Mesenchymal stem cell (in vitro differentiated cells and primary cell): ENCODE measurements around the gene RGS10.

Source experiments
- DNase-seq: peaks from one replicate; pipeline ENCODE4 v3.0.0-alpha.2; 2013
- H2AFZ ChIP-seq: one replicate; pipeline ENCODE4 v1.6.1; 2013; ENCODE audit warnings: low read depth, mild to moderate bottlenecking, control low read depth, inconsistent platforms, low read length, moderate library complexity
- H2AK5ac ChIP-seq: 2 replicates; pipeline ENCODE4 v1.6.1; 2013; ENCODE audit warnings: low read length, moderate library complexity, mild to moderate bottlenecking, inconsistent platforms; ENCODE audit not compliant: severe bottlenecking
- H2BK120ac ChIP-seq: one replicate; pipeline ENCODE4 v1.6.1; 2013; ENCODE audit warnings: low read depth, mild to moderate bottlenecking, inconsistent platforms, low read length, moderate library complexity
- H2BK12ac ChIP-seq, 2 experiments: one replicate each; pipeline ENCODE4 v1.6.1; 2013; ENCODE audit warnings: inconsistent platforms in 2 of 2, low read length in 2 of 2, mild to moderate bottlenecking in 2 of 2, moderate library complexity in 2 of 2, control low read depth in 1 of 2
- H2BK15ac ChIP-seq: one replicate; pipeline ENCODE4 v1.6.1; 2013; ENCODE audit warnings: mild to moderate bottlenecking, low read depth, inconsistent platforms; ENCODE audit not compliant: poor library complexity, severe bottlenecking
- H2BK5ac ChIP-seq: 2 replicates; pipeline ENCODE4 v1.6.1; 2013; ENCODE audit warnings: low read depth, mild to moderate bottlenecking, low read length, control low read depth, inconsistent platforms; ENCODE audit not compliant: poor library complexity, severe bottlenecking
- H3K14ac ChIP-seq, 2 experiments: one replicate each; pipeline ENCODE4 v1.6.1; 2013; ENCODE audit warnings: inconsistent platforms in 2 of 2, low read length in 2 of 2, control low read depth in 1 of 2, mild to moderate bottlenecking in 1 of 2, moderate library complexity in 1 of 2
- H3K18ac ChIP-seq, 2 experiments: one replicate each; pipeline ENCODE4 v1.6.1; 2013; ENCODE audit warnings: inconsistent platforms in 2 of 2, low read length in 2 of 2, control low read depth in 1 of 2, low read depth in 1 of 2, mild to moderate bottlenecking in 1 of 2
- H3K23ac ChIP-seq, 2 experiments: one replicate each; pipeline ENCODE4 v1.6.1; 2013; ENCODE audit warnings: inconsistent platforms in 2 of 2, low read length in 2 of 2, mild to moderate bottlenecking in 2 of 2, moderate library complexity in 2 of 2, control low read depth in 1 of 2
- H3K27ac ChIP-seq: 2 replicates; pipeline ENCODE4 v1.5.1; 2013; ENCODE audit warnings: mild to moderate bottlenecking, moderate library complexity, low read length, control low read depth, inconsistent platforms; ENCODE audit not compliant: poor library complexity, severe bottlenecking
- H3K27me3 ChIP-seq, 2 experiments: 2 replicates each; pipeline versions ENCODE4 v1.6.1 to v1.7.0; 2013; ENCODE audit warnings: low read length in 2 of 2, mild to moderate bottlenecking in 2 of 2, moderate library complexity in 2 of 2, control low read depth in 1 of 2, inconsistent platforms in 1 of 2; ENCODE audit not compliant: control insufficient read depth in 1 of 2, insufficient read depth in 1 of 2
- H3K36me3 ChIP-seq, 2 experiments: 2 replicates each; pipeline versions ENCODE4 v1.6.1 to v1.7.0; 2013; ENCODE audit warnings: low read length in 2 of 2, control low read depth in 1 of 2, inconsistent platforms in 1 of 2, low read depth in 1 of 2, mild to moderate bottlenecking in 1 of 2; ENCODE audit not compliant: insufficient read depth in 2 of 2, control insufficient read depth in 1 of 2
- H3K4ac ChIP-seq, 2 experiments: one replicate each; pipeline ENCODE4 v1.6.1; 2013; ENCODE audit warnings: inconsistent platforms in 2 of 2, low read length in 2 of 2, mild to moderate bottlenecking in 2 of 2, moderate library complexity in 2 of 2, control low read depth in 1 of 2, low read depth in 1 of 2
- H3K4me1 ChIP-seq: 2 replicates; pipeline ENCODE4 v1.6.1; 2013; ENCODE audit warnings: low read depth, low read length, control low read depth; ENCODE audit not compliant: control insufficient read depth, insufficient read depth
- H3K4me2 ChIP-seq: 2 replicates; pipeline ENCODE4 v1.6.1; 2013; ENCODE audit warnings: low read length, mild to moderate bottlenecking, inconsistent platforms; ENCODE audit not compliant: poor library complexity, severe bottlenecking
- H3K4me3 ChIP-seq, 2 experiments: 2 replicates each; pipeline versions ENCODE4 v1.5.1 to v1.7.0; 2013; ENCODE audit warnings: low read length in 2 of 2, mild to moderate bottlenecking in 2 of 2, control low read depth in 1 of 2, low read depth in 1 of 2; ENCODE audit not compliant: insufficient read depth in 1 of 2
- H3K79me1 ChIP-seq: replicated peaks from 2 replicates; pipeline ENCODE4 v1.6.1; 2013; ENCODE audit warnings: mild to moderate bottlenecking, control low read depth, low read length, inconsistent platforms; ENCODE audit not compliant: poor library complexity, severe bottlenecking
- H3K9ac ChIP-seq: 2 replicates; pipeline ENCODE4 v1.7.0; 2013; ENCODE audit warnings: mild to moderate bottlenecking, low read length, moderate library complexity
- H3K9me3 ChIP-seq: 2 replicates; pipeline ENCODE4 v1.7.0; 2013; ENCODE audit warnings: mild to moderate bottlenecking, low read length; ENCODE audit not compliant: control insufficient read depth
- H4K8ac ChIP-seq: one replicate; pipeline ENCODE4 v1.6.1; 2013; ENCODE audit warnings: inconsistent platforms, mild to moderate bottlenecking, low read length, moderate library complexity
- H4K91ac ChIP-seq: one replicate; pipeline ENCODE4 v1.6.1; 2013; ENCODE audit warnings: mild to moderate bottlenecking, low read length, inconsistent platforms
- WGBS: methylation state at CpG from one replicate; pipeline ENCODE4 v1.1.7; 2013; ENCODE audit warnings: mixed read lengths; 5-methylcytosine and 5-hydroxymethylcytosine counted together

The RGS10 gene

GRCh38 chr10:119500821-119501220, 41.7 kb downstream of the RGS10 start:
- H3K23ac ChIP-seq, result no peak overlapping the region
- H3K4ac ChIP-seq, result no peak overlapping the region
- no peak overlapping the region for H2BK5ac ChIP-seq
- H3K36me3 ChIP-seq, result peaks cover 13 to 31% of the 10 kb centered on the region in 2 experiments
- no peak overlapping the region for H2AK5ac ChIP-seq
- H3K18ac ChIP-seq, result peak overlapping the region in 1 of 2 experiments; percentile 34
- H2AFZ ChIP-seq, result no peak overlapping the region
- H3K9ac ChIP-seq, result no peak overlapping the region
- H3K27ac ChIP-seq, result no peak overlapping the region
- H3K9me3 ChIP-seq, result no peaks in the 10 kb centered on the region
- H2BK12ac ChIP-seq, result peak overlapping the region in 1 of 2 experiments; percentile 17
- H4K8ac ChIP-seq, result peak overlapping the region; percentile 19
- peaks cover 4% of the 10 kb centered on the region for H3K4me1 ChIP-seq
- H3K4me2 ChIP-seq, result no peak overlapping the region
- no peak overlapping the region for H4K91ac ChIP-seq
- WGBS, result 92% methylated on average over 6 of the region's 6 CpGs
- H3K27me3 ChIP-seq, result no peaks in the 10 kb centered on the region
- peaks cover 2% of the 10 kb centered on the region for H3K79me1 ChIP-seq
- no peak overlapping the region for H3K4me3 ChIP-seq
- no peak overlapping the region for H2BK120ac ChIP-seq
- no peak overlapping the region for H2BK15ac ChIP-seq
- H3K14ac ChIP-seq, result no peak overlapping the region
- no peak for DNase-seq

- Histone ChIP-seq H3K9me3 (no peaks in the 10 kb centered on the region), H3K4me1 (peaks cover 4% of the 10 kb centered on the region), H3K14ac (no peak overlapping the region), H3K27me3 (no peaks in the 10 kb centered on the region), H2AFZ (no peak overlapping the region), H3K27ac (no peak overlapping the region), H2BK15ac (no peak overlapping the region), H3K18ac (no peak overlapping the region), H3K36me3 (peaks cover 13 to 31% of the 10 kb centered on the region in 2 experiments), H2BK12ac (no peak overlapping the region), H3K23ac (no peak overlapping the region), H3K4me3 (no peak overlapping the region), H3K9ac (no peak overlapping the region), H3K4me2 (no peak overlapping the region), H3K79me1 (peaks cover 2% of the 10 kb centered on the region), H2AK5ac (no peak overlapping the region), H4K8ac (no peak overlapping the region), H2BK120ac (no peak overlapping the region), H3K4ac (no peak overlapping the region), H4K91ac (no peak overlapping the region), H2BK5ac (no peak overlapping the region)
- 83% methylated on average over 6 of the region's 8 CpGs for WGBS
- DNase-seq, result no peak
Observed at GRCh38 chr10:119500123-119500795, 42.3 kb downstream of the RGS10 start.

GRCh38 chr10:119499677-119500002, 42.9 kb downstream of the RGS10 start:
- Histone ChIP-seq H3K9ac (no peak overlapping the region), H4K8ac (no peak overlapping the region), H3K4me2 (peak overlapping the region; percentile 35), H3K36me3 (peaks cover 11 to 27% of the 10 kb centered on the region in 2 experiments), H2AFZ (no peak overlapping the region), H3K79me1 (peaks cover 2% of the 10 kb centered on the region), H3K14ac (no peak overlapping the region), H3K27ac (no peak overlapping the region), H2AK5ac (no peak overlapping the region), H3K27me3 (no peaks in the 10 kb centered on the region), H2BK12ac (no peak overlapping the region), H2BK120ac (no peak overlapping the region), H3K23ac (no peak overlapping the region), H3K4me1 (peaks cover 4% of the 10 kb centered on the region), H3K4ac (no peak overlapping the region), H3K9me3 (no peaks in the 10 kb centered on the region), H3K18ac (no peak overlapping the region), H2BK5ac (no peak overlapping the region), H3K4me3 (no peak overlapping the region), H4K91ac (no peak overlapping the region), H2BK15ac (no peak overlapping the region)
- WGBS, result 93% methylated on average over 3 of the region's 5 CpGs
- no peak for DNase-seq

GRCh38 chr10:119498889-119499676, 43.4 kb downstream of the RGS10 start:
- Histone ChIP-seq H3K27ac (no peak overlapping the region), H2BK120ac (no peak overlapping the region), H3K36me3 (peaks cover 9 to 23% of the 10 kb centered on the region in 2 experiments), H3K27me3 (no peaks in the 10 kb centered on the region), H4K8ac (no peak overlapping the region), H3K14ac (no peak overlapping the region), H2BK12ac (no peak overlapping the region), H3K4ac (no peak overlapping the region), H3K9me3 (no peaks in the 10 kb centered on the region), H3K4me1 (peaks cover 4% of the 10 kb centered on the region), H2AFZ (no peak overlapping the region), H3K4me3 (no peak overlapping the region), H3K4me2 (peak overlapping the region; percentile 35), H2AK5ac (no peak overlapping the region), H3K79me1 (peaks cover 2% of the 10 kb centered on the region), H2BK5ac (no peak overlapping the region), H3K18ac (no peak overlapping the region), H4K91ac (no peak overlapping the region), H2BK15ac (no peak overlapping the region), H3K9ac (no peak overlapping the region), H3K23ac (no peak overlapping the region)
- peak; percentile 44 for DNase-seq
- WGBS, result 79% methylated on average over 9 of the region's 11 CpGs
